ENCODE measurements around the gene ALOX15B. TPM values are rescaled to one million over a fixed set of nuclear protein-coding genes. Genes with fewer than 3 reads are reported as not detected.

The ALOX15B gene
- total RNA-seq, 1 donor, result under 0.01 TPM

DNA sequence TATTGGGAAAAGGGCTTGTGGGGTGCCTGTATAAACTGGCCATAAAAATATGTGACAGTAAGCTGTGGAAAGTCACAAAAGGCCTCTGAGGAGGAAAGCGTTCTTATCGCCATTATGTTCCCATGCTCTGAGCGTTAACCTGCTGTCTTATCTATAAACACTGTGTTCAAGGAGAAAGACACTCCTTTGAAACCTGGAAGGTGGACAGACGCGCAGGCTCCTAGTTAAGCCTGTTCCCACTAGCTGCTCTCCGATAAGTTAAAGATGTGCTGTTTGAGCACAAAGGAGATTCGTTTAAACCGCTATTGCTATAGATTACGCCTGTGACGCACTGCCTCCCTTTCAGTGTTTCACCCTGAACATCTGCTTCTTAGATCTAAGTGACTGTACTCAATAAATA lies 43.4 kb downstream of the ALOX15B start:
- TF ChIP-seq, protein P1, sequence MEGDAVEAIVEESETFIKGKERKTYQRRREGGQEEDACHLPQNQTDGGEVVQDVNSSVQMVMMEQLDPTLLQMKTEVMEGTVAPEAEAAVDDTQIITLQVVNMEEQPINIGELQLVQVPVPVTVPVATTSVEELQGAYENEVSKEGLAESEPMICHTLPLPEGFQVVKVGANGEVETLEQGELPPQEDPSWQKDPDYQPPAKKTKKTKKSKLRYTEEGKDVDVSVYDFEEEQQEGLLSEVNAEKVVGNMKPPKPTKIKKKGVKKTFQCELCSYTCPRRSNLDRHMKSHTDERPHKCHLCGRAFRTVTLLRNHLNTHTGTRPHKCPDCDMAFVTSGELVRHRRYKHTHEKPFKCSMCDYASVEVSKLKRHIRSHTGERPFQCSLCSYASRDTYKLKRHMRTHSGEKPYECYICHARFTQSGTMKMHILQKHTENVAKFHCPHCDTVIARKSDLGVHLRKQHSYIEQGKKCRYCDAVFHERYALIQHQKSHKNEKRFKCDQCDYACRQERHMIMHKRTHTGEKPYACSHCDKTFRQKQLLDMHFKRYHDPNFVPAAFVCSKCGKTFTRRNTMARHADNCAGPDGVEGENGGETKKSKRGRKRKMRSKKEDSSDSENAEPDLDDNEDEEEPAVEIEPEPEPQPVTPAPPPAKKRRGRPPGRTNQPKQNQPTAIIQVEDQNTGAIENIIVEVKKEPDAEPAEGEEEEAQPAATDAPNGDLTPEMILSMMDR (IDR thresholded peaks at IDR 0.05; ENCODE audit: extremely low read depth, low read depth, low read length), result no peak
- H3K4me1 ChIP-seq (ENCODE audit: insufficient read depth, low read length), result peaks cover 2% of the 10 kb centered on the region
- H3K4me2 ChIP-seq (ENCODE audit: insufficient read depth, low read length), result no peak overlapping the region
- H4K20me1 ChIP-seq (ENCODE audit: insufficient read depth, low read length), result no peaks in the 10 kb centered on the region
- H3K4me3 ChIP-seq (ENCODE audit: insufficient read depth, low read length), result no peak overlapping the region
- peaks cover 43% of the 10 kb centered on the region for H3K27me3 ChIP-seq (ENCODE audit: insufficient read depth, low read length)
- H3K36me3 ChIP-seq (ENCODE audit: insufficient read depth, low read length), result no peaks in the 10 kb centered on the region
- DNase-seq (ENCODE audit: insufficient read length, low spot score, missing footprints), result no peak
- no peak overlapping the region for H2AFZ ChIP-seq (ENCODE audit: low read length)
- no peaks in the 10 kb centered on the region for H3K79me2 ChIP-seq (ENCODE audit: insufficient read depth, low read length)
- H3K27ac ChIP-seq (ENCODE audit: low read depth, low read length), result no peak overlapping the region
- H3K9me3 ChIP-seq (ENCODE audit: low read depth, low read length), result no peaks in the 10 kb centered on the region

DNA sequence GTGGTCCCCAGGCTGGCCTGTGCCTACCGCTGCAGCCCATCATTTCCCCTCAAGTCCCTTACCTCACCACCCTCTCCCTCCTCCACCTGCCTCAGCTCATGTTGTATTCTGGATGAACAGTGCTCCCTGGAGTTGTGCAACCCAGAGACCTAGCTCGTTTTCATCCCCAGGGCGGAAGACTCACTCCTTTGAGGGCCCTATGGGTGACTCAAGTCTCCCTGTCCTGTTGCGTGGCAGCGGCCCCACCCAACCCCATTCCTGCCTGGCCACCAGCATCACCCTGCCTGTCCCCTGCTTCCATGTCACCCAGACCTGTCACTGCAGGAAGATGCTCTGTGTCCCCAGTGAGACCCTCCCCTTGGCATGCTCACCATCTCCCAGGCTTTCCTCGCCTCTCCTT lies 45.4 kb downstream of the ALOX15B start:
- Histone ChIP-seq H2AFZ (ENCODE audit: low read length) (no peak overlapping the region), H3K9me3 (ENCODE audit: low read depth, low read length) (no peaks in the 10 kb centered on the region), H3K27me3 (ENCODE audit: insufficient read depth, low read length) (peaks cover 40% of the 10 kb centered on the region), H3K4me1 (ENCODE audit: insufficient read depth, low read length) (peaks cover 2% of the 10 kb centered on the region), H4K20me1 (ENCODE audit: insufficient read depth, low read length) (no peaks in the 10 kb centered on the region), H3K27ac (ENCODE audit: low read depth, low read length) (no peak overlapping the region), H3K4me3 (ENCODE audit: insufficient read depth, low read length) (no peak overlapping the region), H3K4me2 (ENCODE audit: insufficient read depth, low read length) (no peak overlapping the region), H3K36me3 (ENCODE audit: insufficient read depth, low read length) (no peaks in the 10 kb centered on the region), H3K79me2 (ENCODE audit: insufficient read depth, low read length) (no peaks in the 10 kb centered on the region)
- TF ChIP-seq, protein P1 (IDR thresholded peaks at IDR 0.05; ENCODE audit: extremely low read depth, low read depth, low read length), result no peak
- no peak for DNase-seq (ENCODE audit: insufficient read length, low spot score, missing footprints)

DNA sequence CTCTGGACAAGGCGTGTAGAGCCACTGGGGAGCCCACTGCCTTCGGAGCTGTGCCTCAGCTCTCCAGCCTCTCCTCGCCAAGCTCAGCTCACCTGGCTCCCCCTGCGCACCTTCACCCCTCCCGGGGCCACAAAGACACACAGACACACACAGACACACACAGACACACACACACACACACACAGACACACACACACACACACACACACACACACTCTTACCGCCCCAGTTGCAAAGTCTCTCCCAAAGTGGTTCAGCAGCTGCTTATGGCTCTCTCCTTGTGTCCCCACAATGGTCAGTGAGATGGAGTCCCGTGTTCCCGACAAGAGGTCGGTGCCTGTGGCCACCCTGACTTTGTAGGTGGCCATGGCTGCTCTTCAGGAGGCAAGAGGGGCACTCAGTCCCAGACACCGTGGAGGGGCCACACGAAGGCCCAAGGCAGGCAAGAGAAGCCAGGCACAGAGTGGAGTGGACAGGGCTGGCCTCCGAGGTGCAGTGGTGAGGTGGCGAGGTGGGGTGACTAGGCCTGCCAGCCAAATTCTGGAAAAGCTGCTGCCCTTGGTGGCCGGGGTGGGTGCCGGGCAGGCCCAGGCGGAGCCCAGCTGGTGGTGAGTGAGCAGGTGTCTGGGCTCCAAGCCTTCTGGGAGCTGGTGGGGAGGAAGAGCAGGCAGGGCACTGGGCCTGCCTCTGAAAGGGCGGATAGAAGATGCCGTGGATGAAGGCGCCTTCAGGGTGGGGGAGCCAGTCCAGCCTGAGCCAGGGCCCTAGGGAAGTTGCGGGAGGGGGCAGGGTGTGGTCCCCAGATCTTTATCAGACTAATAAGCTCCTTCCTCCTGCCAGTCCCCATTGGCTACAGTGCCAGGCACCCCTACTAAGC lies 48.5 kb downstream of the ALOX15B start, which contains the start of gene ALOX12B:
Gene ALOX12B (minus strand): TSS at position 642 of the 877 bp plus-strand sequence. CDS start 274 bp downstream, at position 368.
- Histone ChIP-seq H3K4me3 (ENCODE audit: insufficient read depth, low read length) (no peak within 1 kb of the TSS), H3K27me3 (ENCODE audit: insufficient read depth, low read length) (peaks cover 41% of the 10 kb centered on the region), H3K79me2 (ENCODE audit: insufficient read depth, low read length) (no peaks in the 10 kb centered on the region), H3K9me3 (ENCODE audit: low read depth, low read length) (no peaks in the 10 kb centered on the region), H3K27ac (ENCODE audit: low read depth, low read length) (no peak within 1 kb of the TSS), H3K4me1 (ENCODE audit: insufficient read depth, low read length) (no peaks in the 10 kb centered on the region), H4K20me1 (ENCODE audit: insufficient read depth, low read length) (no peaks in the 10 kb centered on the region), H3K36me3 (ENCODE audit: insufficient read depth, low read length) (no peaks in the 10 kb centered on the region), H2AFZ (ENCODE audit: low read length) (no peak within 1 kb of the TSS), H3K4me2 (ENCODE audit: insufficient read depth, low read length) (no peak within 1 kb of the TSS)
- DNase-seq (ENCODE audit: insufficient read length, low spot score, missing footprints), result peak; percentile 38
- TF ChIP-seq, protein P1 (IDR thresholded peaks at IDR 0.05; ENCODE audit: extremely low read depth, low read depth, low read length), result no peak

DNA sequence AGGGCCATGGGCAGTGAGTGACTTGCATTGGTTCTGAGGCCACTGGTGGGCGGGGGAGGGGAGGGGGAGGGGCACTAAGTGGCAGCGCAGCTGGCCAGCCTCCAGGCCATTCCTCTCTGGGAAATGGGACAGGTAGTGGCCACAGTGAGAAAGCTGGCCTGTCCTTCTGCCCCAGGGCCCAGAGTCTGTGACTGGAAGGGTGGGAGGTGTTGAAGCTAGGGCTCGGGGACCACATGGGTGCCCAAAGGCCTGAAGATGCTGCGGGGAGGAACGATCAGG lies 49.0 kb downstream of the ALOX15B start:
- Histone ChIP-seq H3K36me3 (ENCODE audit: insufficient read depth, low read length) (no peaks in the 10 kb centered on the region), H3K79me2 (ENCODE audit: insufficient read depth, low read length) (no peaks in the 10 kb centered on the region), H3K9me3 (ENCODE audit: low read depth, low read length) (no peaks in the 10 kb centered on the region), H2AFZ (ENCODE audit: low read length) (no peak overlapping the region), H3K4me2 (ENCODE audit: insufficient read depth, low read length) (no peak overlapping the region), H3K27ac (ENCODE audit: low read depth, low read length) (no peak overlapping the region), H3K4me1 (ENCODE audit: insufficient read depth, low read length) (no peaks in the 10 kb centered on the region), H4K20me1 (ENCODE audit: insufficient read depth, low read length) (no peaks in the 10 kb centered on the region), H3K4me3 (ENCODE audit: insufficient read depth, low read length) (no peak overlapping the region), H3K27me3 (ENCODE audit: insufficient read depth, low read length) (peaks cover 40% of the 10 kb centered on the region)
- TF ChIP-seq, protein P1 (IDR thresholded peaks at IDR 0.05; ENCODE audit: extremely low read depth, low read depth, low read length), result no peak
- peak; percentile 68 for DNase-seq (ENCODE audit: insufficient read length, low spot score, missing footprints)

Data from osteoblast (primary cell).